HepG2 (cell line): Measurements from ENCODE around the gene CPOX. TPM values are rescaled to one million over a fixed set of nuclear protein-coding genes. Genes with fewer than 3 reads are reported as not detected.

Experiments
- ATAC-seq: fragments of 200-7000 bp; cut with Tn5 transposase; 3 replicates; pipeline ENCODE4 v1.9.1; 2020; ENCODE audit warnings: mild to moderate bottlenecking, moderate library complexity
- BruUV-seq: library from RNA; stranded (reverse); fragments of 400-500 nt; replicated peaks from 2 replicates; lab custom pipeline; 2021; lab: Mats Ljungman, UMichigan
- CTCF ChIA-PET: fragments of 300-600 bp; formaldehyde crosslinking; extraction: SDS; loops from one replicate; lab custom pipeline; 2021; ENCODE audit warnings: low total read pairs, inconsistent platforms, low intra/inter-chr PET ratio; lab: Yijun Ruan, JAX
- POLR2A ChIA-PET: fragments of 350-600 bp; sonication (Branson Sonifier 250); formaldehyde crosslinking; loops from one replicate; lab custom pipeline; 2020; ENCODE audit warnings: antibody characterized with exemption, inconsistent platforms; lab: Yijun Ruan, JAX
- DNase-seq: peaks from one replicate; pipeline ENCODE4 v3.0.0-alpha.2; 2015; ENCODE audit warnings: low spot score
- FAIRE-seq: peaks from 3 replicates; lab custom pipeline; 2011; peaks lifted over from hg19 to GRCh38; lab: Jason Lieb, UNC
- H2AFZ ChIP-seq: one replicate; pipeline ENCODE4 v1.6.1; 2011; ENCODE audit warnings: low read length, inconsistent platforms
- H3K27ac ChIP-seq: fragments of 300-600 bp; 3 replicates; pipeline ENCODE4 v1.8.0; 2011; ENCODE audit warnings: mixed run types, mild to moderate bottlenecking, mixed read lengths, low read length, inconsistent platforms; ENCODE audit not compliant: insufficient read depth; ENCODE audit errors: extremely low read length
- H3K27me3 ChIP-seq, 2 experiments: fragments of 200-600 bp in 1 of 2; 2 replicates in 1 of 2; 3 replicates in 1 of 2; pipeline versions ENCODE4 v1.6.0 to v1.8.0; 2011; ENCODE audit warnings: low read length in 2 of 2, mild to moderate bottlenecking in 2 of 2, moderate library complexity in 2 of 2, inconsistent platforms in 1 of 2; ENCODE audit not compliant: insufficient read depth in 2 of 2, control insufficient read depth in 1 of 2
- H3K36me3 ChIP-seq, 2 experiments: fragments of 200-600 bp in 1 of 2; replicated peaks in 1 of 2; 2 replicates in 1 of 2; 3 replicates in 1 of 2; pipeline versions ENCODE4 v1.5.1 to v1.8.0; 2011; ENCODE audit warnings: low read length in 2 of 2, inconsistent platforms in 1 of 2; ENCODE audit not compliant: insufficient read depth in 2 of 2, control insufficient read depth in 1 of 2
- H3K4me1 ChIP-seq: 2 replicates; pipeline ENCODE4 v1.5.1; 2012; ENCODE audit warnings: low read length, inconsistent platforms; ENCODE audit not compliant: insufficient read depth
- H3K4me2 ChIP-seq: 2 replicates; pipeline ENCODE4 v1.6.0; 2011; ENCODE audit warnings: low read depth, low read length, inconsistent platforms
- H3K4me3 ChIP-seq, 3 experiments: fragments of 200-600 bp in 1 of 3; sonication (generic), shearing (Covaris generic) in 1 of 3; replicated peaks in 1 of 3; 2 replicates each; pipeline ENCODE4 v1.5.1; 2011 to 2016; ENCODE audit warnings: low read length in 3 of 3, inconsistent platforms in 2 of 3, low read depth in 2 of 3, mild to moderate bottlenecking in 2 of 3, control low read depth in 1 of 3, mixed read lengths in 1 of 3; ENCODE audit not compliant: insufficient read depth in 1 of 3
- H3K79me2 ChIP-seq: one replicate; pipeline ENCODE4 v1.6.1; 2011; ENCODE audit warnings: low read length, inconsistent platforms; ENCODE audit not compliant: insufficient read depth
- H3K9ac ChIP-seq: 2 replicates; pipeline ENCODE4 v1.6.0; 2011; ENCODE audit warnings: mild to moderate bottlenecking, low read depth, low read length, inconsistent platforms; ENCODE audit not compliant: insufficient read depth
- H3K9me3 ChIP-seq: 2 replicates; pipeline ENCODE4 v1.5.1; 2012; ENCODE audit warnings: mild to moderate bottlenecking, low read length
- H4K20me1 ChIP-seq: 2 replicates; pipeline ENCODE4 v1.6.0; 2011; ENCODE audit warnings: inconsistent platforms, mild to moderate bottlenecking, low read length, moderate library complexity; ENCODE audit not compliant: insufficient read depth
- ARID5B ChIP-seq: IDR thresholded peaks from 2 replicates; pipeline ENCODE4 v1.4.0; 2020; ENCODE audit warnings: mild to moderate bottlenecking, missing genetic modification reagents
- DRAP1 ChIP-seq: IDR thresholded peaks from 2 replicates; pipeline ENCODE4 v1.6.1; 2016; ENCODE audit warnings: missing genetic modification reagents, missing compliant biosample characterization
- FOXM1 ChIP-seq: sonication (generic); formaldehyde crosslinking; IDR thresholded peaks from 2 replicates; pipeline ENCODE4 v1.5.0; 2020; ENCODE audit warnings: missing genetic modification reagents
- NFE2L1 ChIP-seq: sonication (generic); formaldehyde crosslinking; IDR thresholded peaks from 2 replicates; pipeline ENCODE4 v1.4.0; 2020; ENCODE audit warnings: missing genetic modification reagents, mild to moderate bottlenecking, borderline replicate concordance
- TGIF2 ChIP-seq: IDR thresholded peaks from 2 replicates; pipeline ENCODE4 v1.6.1; 2016; ENCODE audit warnings: control low read depth, missing compliant biosample characterization
- TSC22D2 ChIP-seq: sonication (generic); formaldehyde crosslinking; IDR thresholded peaks from 2 replicates; pipeline ENCODE4 v1.5.1; 2020; ENCODE audit warnings: missing genetic modification reagents, mild to moderate bottlenecking, borderline replicate concordance
- U2AF1 ChIP-seq: fragments of 200-400 bp; formaldehyde crosslinking; optimal IDR thresholded peaks from 2 replicates; pipeline ENCODE3; 2017; ENCODE audit warnings: mild to moderate bottlenecking, low read depth, low read length
- UBTF ChIP-seq: sonication (generic); formaldehyde crosslinking; IDR thresholded peaks from 2 replicates; pipeline ENCODE4 v1.4.0; 2020; ENCODE audit warnings: mild to moderate bottlenecking, missing genetic modification reagents
- WIZ ChIP-seq: sonication (generic); formaldehyde crosslinking; IDR thresholded peaks from 2 replicates; pipeline ENCODE4 v1.5.1; 2020; ENCODE audit warnings: mild to moderate bottlenecking, missing genetic modification reagents
- XRCC5 ChIP-seq: fragments of 200-400 bp; formaldehyde crosslinking; optimal IDR thresholded peaks from 2 replicates; pipeline ENCODE3; 2017; ENCODE audit warnings: mild to moderate bottlenecking, low read length
- ZNF670 ChIP-seq: sonication (generic); formaldehyde crosslinking; IDR thresholded peaks from 2 replicates; pipeline ENCODE4 v1.8.0; 2022; ENCODE audit warnings: mild to moderate bottlenecking, missing genetic modification reagents, borderline replicate concordance
- WGBS: methylation state at CpG from one replicate; pipeline ENCODE4 v1.1.6; 2017; ENCODE audit warnings: low lambda C conversion rate; 5-methylcytosine and 5-hydroxymethylcytosine counted together
- in situ Hi-C: cut with HindIII; loops from 2 replicates; pipeline ENCODE4 v1.10.0; 2017; ENCODE audit warnings: low pct_unique_long_range_greater_than_20kb; ENCODE audit not compliant: extremely low pct_ligation_motif_present
- intact Hi-C: fragments of 100-400 bp; cut with micrococcal nuclease; formaldehyde crosslinking; loops from one replicate; pipeline ENCODE4 v1.10.0; 2022; ENCODE audit not compliant: unreplicated experiment
- polyA plus RNA-seq, 8 experiments: library from polyadenylated mRNA; depleted of rRNA in 3 of 8; stranded (reverse) in 7 of 8; unstranded in 1 of 8; fragments of >200 nt; fragmentation: Illumina TruSeq in 4 of 8; extraction: Trizol in 4 of 8; gene quantifications; 2 replicates each; pipeline versions ENCODE4 v1.2.1 to v1.2.3, GENCODE V29; 2011 to 2016; ENCODE audit warnings: low read depth in 4 of 8, missing spikeins in 1 of 8, mixed read lengths in 1 of 8; ENCODE audit not compliant: insufficient read depth in 1 of 8
- total RNA-seq, 5 experiments: library from RNA; depleted of rRNA; stranded (reverse); fragments of >200 nt; fragmentation: Illumina TruSeq; extraction: Trizol; gene quantifications; 2 replicates each; pipeline ENCODE4 v1.2.3, GENCODE V29; 2016; ENCODE audit warnings: low read depth in 1 of 5
- TF ChIP-seq, protein P1 (sequence below): sonication (generic); formaldehyde crosslinking; IDR thresholded peaks from 2 replicates; pipeline ENCODE4 v1.4.0; 2020; ENCODE audit warnings: mild to moderate bottlenecking, missing genetic modification reagents
- TF ChIP-seq, protein P2 (sequence below): sonication (generic); formaldehyde crosslinking; IDR thresholded peaks from 2 replicates; pipeline ENCODE4 v1.4.0; 2020; ENCODE audit warnings: low read depth, mild to moderate bottlenecking, missing genetic modification reagents

The CPOX gene
- total and polyA plus RNA-seq, 2 of the 13 experiments (the other 11 are each of a cell fraction or from before 2014, with no cell fraction given): 34.2 to 37.2 TPM

DNA sequence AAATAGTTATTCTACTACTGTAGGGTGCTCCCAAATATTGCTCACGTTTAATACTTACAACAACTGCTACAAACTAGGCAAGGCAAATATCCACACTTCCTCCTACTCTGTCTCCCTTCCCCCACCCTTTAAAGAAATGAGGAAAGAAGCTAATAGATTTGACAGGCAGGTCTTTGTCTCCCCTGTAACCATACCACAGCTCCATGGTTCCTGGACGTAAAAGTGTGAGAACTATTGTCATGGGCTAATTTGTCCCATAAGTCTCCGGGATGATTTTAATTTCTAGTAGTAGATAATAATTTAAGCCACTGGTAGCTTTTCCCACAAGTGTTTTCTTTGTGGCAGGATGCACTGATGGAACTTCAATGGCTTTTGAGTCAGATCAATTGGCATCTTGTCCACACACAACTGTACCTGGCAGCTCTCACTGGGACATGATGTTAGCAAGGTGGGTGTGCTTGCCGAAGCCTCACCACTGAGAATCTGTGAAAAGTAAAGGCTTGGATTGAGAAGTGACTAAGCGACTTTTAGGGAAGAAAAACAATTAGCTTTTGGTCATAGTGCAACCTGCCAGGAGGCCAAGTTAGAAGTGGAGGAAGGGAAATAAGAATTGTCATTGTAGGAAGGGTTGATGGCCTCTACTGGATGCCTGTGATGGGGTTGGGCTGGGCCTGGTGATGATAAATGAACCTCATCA is 1.4 kb upstream of the CPOX start:
- H3K9me3 ChIP-seq: no peaks in the 10 kb centered on the region
- H3K27ac ChIP-seq: no peak overlapping the region
- no peak for DNase-seq
- no peak overlapping the region for H3K9ac ChIP-seq
- TF ChIP-seq UBTF (CRISPR knock-in tag): no peak
- TF ChIP-seq U2AF1: no peak
- TF ChIP-seq WIZ (CRISPR knock-in tag): no peak
- TF ChIP-seq ZNF670 (CRISPR knock-in tag): no peak
- TF ChIP-seq DRAP1 (CRISPR knock-in tag): no peak
- TF ChIP-seq XRCC5: no peak
- TF ChIP-seq NFE2L1 (CRISPR knock-in tag): no peak
- TF ChIP-seq, protein P1, sequence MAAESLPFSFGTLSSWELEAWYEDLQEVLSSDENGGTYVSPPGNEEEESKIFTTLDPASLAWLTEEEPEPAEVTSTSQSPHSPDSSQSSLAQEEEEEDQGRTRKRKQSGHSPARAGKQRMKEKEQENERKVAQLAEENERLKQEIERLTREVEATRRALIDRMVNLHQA (CRISPR knock-in tag): no peak
- TF ChIP-seq FOXM1 (CRISPR knock-in tag): no peak
- no peak for TF ChIP-seq TGIF2 (CRISPR knock-in tag)
- TF ChIP-seq, protein P2, sequence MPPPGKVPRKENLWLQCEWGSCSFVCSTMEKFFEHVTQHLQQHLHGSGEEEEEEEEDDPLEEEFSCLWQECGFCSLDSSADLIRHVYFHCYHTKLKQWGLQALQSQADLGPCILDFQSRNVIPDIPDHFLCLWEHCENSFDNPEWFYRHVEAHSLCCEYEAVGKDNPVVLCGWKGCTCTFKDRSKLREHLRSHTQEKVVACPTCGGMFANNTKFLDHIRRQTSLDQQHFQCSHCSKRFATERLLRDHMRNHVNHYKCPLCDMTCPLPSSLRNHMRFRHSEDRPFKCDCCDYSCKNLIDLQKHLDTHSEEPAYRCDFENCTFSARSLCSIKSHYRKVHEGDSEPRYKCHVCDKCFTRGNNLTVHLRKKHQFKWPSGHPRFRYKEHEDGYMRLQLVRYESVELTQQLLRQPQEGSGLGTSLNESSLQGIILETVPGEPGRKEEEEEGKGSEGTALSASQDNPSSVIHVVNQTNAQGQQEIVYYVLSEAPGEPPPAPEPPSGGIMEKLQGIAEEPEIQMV (CRISPR knock-in tag): no peak
- no peak for TF ChIP-seq ARID5B (CRISPR knock-in tag)
- TF ChIP-seq TSC22D2 (CRISPR knock-in tag): no peak
- TF ChIP-seq, all 625 proteins: peak for 0
- FAIRE-seq (no peak), ATAC-seq (no peak)
- POLR2A ChIA-PET: interaction anchor here (3.2 kb wide), 1 partner anchor 307 kb away, joined by 11 read pairs; the partner anchor contains the start of gene DCBLD2
- Histone ChIP-seq H3K79me2 (peaks cover 15% of the 10 kb centered on the region), H3K36me3 (peaks cover 0 to 6% of the 10 kb centered on the region in 2 experiments; a peak in 1 of 5 replicates), H3K4me3 (no peak overlapping the region), H3K4me1 (peaks cover 66% of the 10 kb centered on the region), H3K4me2 (peak overlapping the region; percentile 11; the same call in 1 of the 2 replicates), H4K20me1 (0 out of 2 replicates have a peak, but pooled peaks cover 3% of the 10 kb centered on the region), H3K27me3 (no peaks in the 10 kb centered on the region), H2AFZ (no peak overlapping the region)
- CTCF ChIA-PET: no interaction called here
- intact Hi-C loops: loop anchor here (5.0 to 10.0 kb wide), 3 partner anchors 232 to 560 kb away; partner anchors contain the start of genes DCBLD2 and GABRR3
- WGBS: 40% methylated on average over 5 of the region's 5 CpGs
- in situ Hi-C loops: loop anchor here (10.0 kb wide), 1 partner anchor 400 kb away; no protein-coding TSS in a partner anchor
- no TSS peak for BruUV-seq
